H1 (cell line): ENCODE data around the gene HERC3. TPM values are rescaled to one million over a fixed set of nuclear protein-coding genes. Genes with fewer than 3 reads are reported as not detected.

ENCODE experiments used
- CTCF ChIA-PET: fragments of 300-600 bp; sonication (Branson Sonifier 250); formaldehyde crosslinking; loops from one replicate; lab custom pipeline; 2021; ENCODE audit not compliant: partially characterized antibody; lab: Charles Lee
- POLR2A ChIA-PET: fragments of 300-600 bp; sonication (Branson Sonifier 250); formaldehyde crosslinking; loops from one replicate; lab custom pipeline; 2021; ENCODE audit warnings: inconsistent platforms; ENCODE audit not compliant: partially characterized antibody; lab: Charles Lee
- DNase-seq, 2 experiments: peaks; one replicate each; pipeline versions ENCODE4 v3.0.0 to v3.0.0-alpha.2; 2010 to 2022; ENCODE audit warnings: low spot score in 2 of 2, low read depth in 1 of 2, mixed read lengths in 1 of 2
- FAIRE-seq: peaks from 2 replicates; lab custom pipeline; 2011; peaks lifted over from hg19 to GRCh38; lab: Jason Lieb, UNC
- H2AFZ ChIP-seq: 2 replicates; pipeline ENCODE4 v1.8.1; 2012; ENCODE audit warnings: low read length, inconsistent platforms
- H2AK5ac ChIP-seq: 2 replicates; pipeline ENCODE4 v1.6.1; 2013; ENCODE audit warnings: low read depth, low read length
- H2BK120ac ChIP-seq: replicated peaks from 2 replicates; pipeline ENCODE3; 2013; ENCODE audit warnings: low read depth, low read length, inconsistent platforms
- H2BK12ac ChIP-seq: 2 replicates; pipeline ENCODE4 v1.6.1; 2013; ENCODE audit warnings: low read depth, low read length
- H2BK15ac ChIP-seq: 2 replicates; pipeline ENCODE4 v1.6.1; 2013; ENCODE audit warnings: low read length
- H2BK20ac ChIP-seq: 2 replicates; pipeline ENCODE4 v1.6.1; 2013; ENCODE audit warnings: low read length
- H2BK5ac ChIP-seq: 2 replicates; pipeline ENCODE4 v1.6.1; 2013; ENCODE audit warnings: low read depth, low read length
- H3K14ac ChIP-seq: 2 replicates; pipeline ENCODE4 v1.6.1; 2013; ENCODE audit warnings: inconsistent platforms; ENCODE audit not compliant: insufficient read length
- H3K18ac ChIP-seq: 2 replicates; pipeline ENCODE4 v1.6.1; 2013; ENCODE audit warnings: low read length; ENCODE audit errors: extremely low read depth
- H3K23ac ChIP-seq: 2 replicates; pipeline ENCODE4 v1.6.1; 2013; ENCODE audit warnings: inconsistent platforms; ENCODE audit not compliant: insufficient read length
- H3K23me2 ChIP-seq: 2 replicates; pipeline ENCODE4 v1.6.1; 2013; ENCODE audit warnings: low read depth, low read length
- H3K27ac ChIP-seq: 2 replicates; pipeline ENCODE4 v1.6.1; 2011; ENCODE audit warnings: low read depth, low read length, inconsistent platforms
- H3K27me3 ChIP-seq, 4 experiments: replicated peaks in 1 of 4; 1 replicate in 1 of 4; 2 replicates in 3 of 4; pipeline versions ENCODE4 v1.6.1 to v1.8.1; 2011 to 2013; ENCODE audit warnings: low read length in 3 of 4, mild to moderate bottlenecking in 3 of 4, inconsistent platforms in 2 of 4, mixed read lengths in 2 of 4, moderate library complexity in 1 of 4; ENCODE audit not compliant: control insufficient read depth in 3 of 4, insufficient read depth in 3 of 4; ENCODE audit errors: extremely low read depth in 1 of 4
- H3K36me3 ChIP-seq, 4 experiments: 2 replicates each; pipeline versions ENCODE4 v1.6.1 to v1.8.1; 2011 to 2013; ENCODE audit warnings: mild to moderate bottlenecking in 4 of 4, low read length in 3 of 4, moderate library complexity in 2 of 4, control low read depth in 1 of 4, inconsistent platforms in 1 of 4; ENCODE audit not compliant: insufficient read depth in 4 of 4, control insufficient read depth in 2 of 4
- H3K4ac ChIP-seq: replicated peaks from 2 replicates; pipeline ENCODE3; 2013; ENCODE audit warnings: low read length, low read depth, mixed read lengths, inconsistent platforms; ENCODE audit not compliant: insufficient read length
- H3K4me1 ChIP-seq, 4 experiments: replicated peaks in 1 of 4; 1 replicate in 1 of 4; 2 replicates in 3 of 4; pipeline versions ENCODE4 v1.6.1 to v1.8.1; 2011 to 2013; ENCODE audit warnings: low read length in 3 of 4, inconsistent platforms in 2 of 4, mixed read lengths in 1 of 4; ENCODE audit not compliant: insufficient read depth in 4 of 4, control insufficient read depth in 3 of 4
- H3K4me2 ChIP-seq, 2 experiments: 2 replicates each; pipeline versions ENCODE4 v1.6.1 to v1.8.1; 2011 to 2013; ENCODE audit warnings: low read depth in 2 of 2, low read length in 2 of 2, control low read depth in 1 of 2, inconsistent platforms in 1 of 2, mild to moderate bottlenecking in 1 of 2; ENCODE audit not compliant: insufficient read depth in 1 of 2
- H3K4me3 ChIP-seq, 4 experiments: fragments of 200-600, 300-600 bp in 1 of 4; sonication (generic), shearing (Covaris generic), sonication (Bioruptor Twin) in 1 of 4; 2 replicates each; pipeline versions ENCODE4 v1.5.1 to v1.8.1; 2011 to 2016; ENCODE audit warnings: low read length in 4 of 4, low read depth in 3 of 4, control low read depth in 2 of 4, inconsistent platforms in 2 of 4, mild to moderate bottlenecking in 2 of 4, mixed read lengths in 1 of 4, moderate library complexity in 1 of 4; ENCODE audit not compliant: insufficient read depth in 2 of 4; ENCODE audit errors: extremely low read depth in 1 of 4
- H3K56ac ChIP-seq: replicated peaks from 2 replicates; pipeline ENCODE3; 2013; ENCODE audit warnings: low read depth, mild to moderate bottlenecking, mixed read lengths, low read length, inconsistent platforms; ENCODE audit not compliant: insufficient read length
- H3K79me1 ChIP-seq: 2 replicates; pipeline ENCODE4 v1.6.1; 2013; ENCODE audit warnings: low read depth, low read length, control low read depth
- H3K79me2 ChIP-seq, 2 experiments: 2 replicates each; pipeline versions ENCODE4 v1.6.1 to v1.8.1; 2012 to 2013; ENCODE audit warnings: low read length in 2 of 2, mild to moderate bottlenecking in 2 of 2, inconsistent platforms in 1 of 2; ENCODE audit not compliant: insufficient read depth in 2 of 2, control insufficient read depth in 1 of 2
- H3K9ac ChIP-seq, 4 experiments: replicated peaks in 1 of 4; 1 replicate in 1 of 4; 2 replicates in 3 of 4; pipeline versions ENCODE4 v1.6.1 to v1.8.1; 2011 to 2013; ENCODE audit warnings: low read depth in 3 of 4, low read length in 3 of 4, control low read depth in 2 of 4, mild to moderate bottlenecking in 2 of 4, moderate library complexity in 2 of 4, inconsistent platforms in 1 of 4; ENCODE audit errors: extremely low read depth in 1 of 4
- H3K9me3 ChIP-seq, 2 experiments: 2 replicates each; pipeline versions ENCODE4 v1.6.1 to v1.8.1; 2012 to 2013; ENCODE audit warnings: mild to moderate bottlenecking in 2 of 2, moderate library complexity in 2 of 2, control low read depth in 1 of 2, inconsistent platforms in 1 of 2, low read depth in 1 of 2, low read length in 1 of 2, mixed read lengths in 1 of 2; ENCODE audit not compliant: insufficient read depth in 2 of 2
- H4K20me1 ChIP-seq, 2 experiments: replicated peaks in 1 of 2; 2 replicates each; pipeline versions ENCODE3 to v1.8.1; 2011 to 2013; ENCODE audit warnings: inconsistent platforms in 2 of 2, low read length in 2 of 2, mild to moderate bottlenecking in 1 of 2; ENCODE audit not compliant: insufficient read depth in 2 of 2, control insufficient read depth in 1 of 2
- H4K5ac ChIP-seq: 2 replicates; pipeline ENCODE4 v1.6.1; 2013; ENCODE audit warnings: low read length, low read depth, mixed read lengths, inconsistent platforms; ENCODE audit not compliant: insufficient read length
- H4K8ac ChIP-seq: 2 replicates; pipeline ENCODE4 v1.8.0; 2013; ENCODE audit warnings: mild to moderate bottlenecking, moderate library complexity, low read length, inconsistent platforms; ENCODE audit not compliant: insufficient read depth; ENCODE audit errors: extremely low read depth
- H4K91ac ChIP-seq: replicated peaks from 2 replicates; pipeline ENCODE3; 2013; ENCODE audit warnings: low read length, mixed read lengths, inconsistent platforms; ENCODE audit not compliant: insufficient read length
- BRCA1 ChIP-seq: IDR thresholded peaks from 2 replicates; pipeline ENCODE4 v1.6.1; 2012; ENCODE audit warnings: low read depth, low read length, improper control_type of control experiment
- CHD2 ChIP-seq: IDR thresholded peaks from 2 replicates; pipeline ENCODE4 v1.6.1; 2012; ENCODE audit warnings: low read length, improper control_type of control experiment
- CREB1 ChIP-seq: IDR thresholded peaks from 2 replicates; pipeline ENCODE4 v1.6.1; 2012; ENCODE audit warnings: inconsistent platforms
- EZH2 ChIP-seq: fragments of 200-600 bp; sonication (generic); IDR thresholded peaks from 2 replicates; pipeline ENCODE4 v1.7.1; 2012; ENCODE audit warnings: low read depth, mild to moderate bottlenecking, moderate library complexity, low read length, inconsistent platforms; ENCODE audit not compliant: severe bottlenecking
- GABPA ChIP-seq: IDR thresholded peaks from 2 replicates; pipeline ENCODE4 v1.6.1; 2011; ENCODE audit warnings: mild to moderate bottlenecking, low read length, moderate library complexity, borderline replicate concordance; ENCODE audit not compliant: insufficient read depth
- KDM1A ChIP-seq: fragments of 200-600, 300-600 bp; sonication (generic); IDR thresholded peaks from 2 replicates; pipeline ENCODE4 v1.7.1; 2016; ENCODE audit warnings: mild to moderate bottlenecking, low read length, borderline replicate concordance
- POU5F1 ChIP-seq: IDR thresholded peaks from 2 replicates; pipeline ENCODE4 v1.6.1; 2011; ENCODE audit warnings: low read depth, mild to moderate bottlenecking, low read length, moderate library complexity
- RAD21 ChIP-seq, 2 experiments: IDR thresholded peaks in 1 of 2; conservative IDR thresholded peaks in 1 of 2; 2 replicates each; pipeline ENCODE4 v1.6.1; 2011; ENCODE audit warnings: low read depth in 2 of 2, low read length in 2 of 2, improper control_type of control experiment in 1 of 2, inconsistent platforms in 1 of 2, mild to moderate bottlenecking in 1 of 2, moderate library complexity in 1 of 2
- SAP30 ChIP-seq: fragments of 300-600 bp; sonication (generic); IDR thresholded peaks from 2 replicates; pipeline ENCODE4 v1.7.1; 2012; ENCODE audit warnings: low read length, moderate library complexity, mild to moderate bottlenecking, inconsistent platforms; ENCODE audit not compliant: insufficient read depth, insufficient replicate concordance
- SUZ12 ChIP-seq: fragments of 200-600 bp; sonication (generic); IDR thresholded peaks from 2 replicates; pipeline ENCODE4 v1.6.1; 2012; ENCODE audit warnings: mild to moderate bottlenecking, inconsistent platforms, low read length, moderate library complexity, mixed read lengths
- TBP ChIP-seq: IDR thresholded peaks from 2 replicates; pipeline ENCODE4 v1.6.1; 2011; ENCODE audit warnings: low read depth, low read length, improper control_type of control experiment
- ZNF274 ChIP-seq: IDR thresholded peaks from 2 replicates; pipeline ENCODE4 v1.7.0; 2012; ENCODE audit warnings: low read length, borderline replicate concordance; ENCODE audit errors: extremely low read depth
- WGBS, 2 experiments: shearing (Covaris generic) in 1 of 2; methylation state at CpG; one replicate each; pipeline versions ENCODE4 v1.1.6 to v1.1.7; 2013 to 2015; ENCODE audit warnings: low lambda C conversion rate in 2 of 2, mixed read lengths in 2 of 2, inconsistent platforms in 1 of 2, low coverage in 1 of 2, missing lambda C conversion rate in 1 of 2; ENCODE audit not compliant: insufficient replicate concordance in 2 of 2, insufficient coverage in 1 of 2, insufficient read length in 1 of 2; ENCODE audit errors: extremely low coverage in 1 of 2, missing lambda C conversion rate in 1 of 2; 5-methylcytosine and 5-hydroxymethylcytosine counted together
- polyA plus RNA-seq, 7 experiments: library from polyadenylated mRNA; depleted of rRNA in 3 of 7; stranded (reverse) in 5 of 7; unstranded in 2 of 7; fragments of >200 nt in 5 of 7; fragments of 200-250 nt in 2 of 7; gene quantifications; 1 replicate in 5 of 7; 2 replicates in 1 of 7; 4 replicates in 1 of 7; pipeline versions ENCODE4 v1.2.1 to v1.2.3, GENCODE V29; 2011 to 2013; ENCODE audit warnings: missing spikeins in 2 of 7, mixed read lengths in 2 of 7
- total RNA-seq: library from RNA; stranded (reverse); fragmentation: NEBNext Ultra II Directional; extraction: Animal tissue kit (Norgen Biotek cat#: 25700); gene quantifications from 2 replicates; pipeline ENCODE4 v1.2.1, GENCODE V29; 2021
- TF ChIP-seq, protein P1 (sequence below): IDR thresholded peaks from 2 replicates; pipeline ENCODE4 v1.6.1; 2012; ENCODE audit warnings: inconsistent platforms

The HERC3 gene
- total and polyA plus RNA-seq, 2 of the 8 experiments (the other 6 are each of a cell fraction or from before 2014, with no cell fraction given), result 1.4 to 5.7 TPM

DNA sequence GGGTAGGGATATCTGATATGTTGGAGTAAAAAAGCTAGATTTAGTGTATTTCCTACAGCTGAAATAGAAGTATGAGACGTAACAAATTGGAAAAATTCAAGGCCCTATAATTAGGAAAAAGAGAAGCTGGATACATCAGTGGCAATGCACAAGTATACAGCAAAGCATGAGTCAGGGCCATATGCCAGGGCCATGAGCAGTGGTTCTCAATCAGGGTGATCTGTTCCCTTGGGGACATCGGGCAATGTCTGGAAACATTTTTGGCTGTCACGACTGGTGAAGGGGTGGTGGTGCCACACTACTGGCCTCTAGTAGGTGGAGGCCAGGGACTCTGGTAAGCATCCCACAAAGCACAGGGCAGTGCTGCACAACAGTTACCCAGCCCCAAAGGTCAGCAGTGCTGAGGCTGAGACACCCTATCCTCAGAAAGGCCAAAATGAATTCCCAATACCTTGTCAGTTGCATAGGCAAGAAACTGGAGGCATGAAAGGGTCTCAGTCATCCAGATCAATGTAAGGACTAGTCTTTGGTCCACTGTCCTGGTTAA, 142.2 kb downstream of the HERC3 start:
- Histone ChIP-seq H3K4me1 (peaks cover 6 to 23% (median 11%) of the 10 kb centered on the region in 4 experiments; a peak in 6 of 7 replicates), H4K20me1 (no peaks in the 10 kb centered on the region), H4K8ac (peak overlapping the region; percentile 73; the same call in 1 of the 2 replicates), H3K27me3 (no peaks in the 10 kb centered on the region), H3K23ac (no peak overlapping the region), H2BK120ac (no peak overlapping the region), H3K18ac (no peak overlapping the region), H4K5ac (no peak overlapping the region), H2BK5ac (no peak overlapping the region), H2AFZ (no peak overlapping the region), H4K91ac (no peak overlapping the region), H3K4me3 (no peak overlapping the region), H2BK12ac (no peak overlapping the region), H2BK15ac (no peak overlapping the region), H3K79me2 (no peaks in the 10 kb centered on the region), H3K9me3 (no peaks in the 10 kb centered on the region), H3K14ac (no peak overlapping the region), H2BK20ac (no peak overlapping the region), H3K23me2 (no peaks in the 10 kb centered on the region), H3K56ac (no peak overlapping the region), H3K27ac (no peak overlapping the region), H3K4me2 (no peak overlapping the region), H3K36me3 (peaks cover 0 to 6% (median 0%) of the 10 kb centered on the region in 4 experiments; a peak in 4 of 8 replicates), H3K4ac (no peak overlapping the region), H2AK5ac (no peak overlapping the region), H3K9ac (no peak overlapping the region), H3K79me1 (no peaks in the 10 kb centered on the region)
- ChIA-PET CTCF (interaction anchor here (1.1 to 1.4 kb wide), 5 partner anchors 9 to 220 kb away, joined by 3 to 4 read pairs (median 3); no protein-coding TSS in a partner anchor), POLR2A (interaction anchor here (1.7 kb wide), 1 partner anchor 13 kb away, joined by 3 read pairs; no protein-coding TSS in a partner anchor)
- DNase-seq, result no peak
- FAIRE-seq, result no peak
- WGBS, 2 experiments, result 98% methylated on average over 3 of the region's 3 CpGs; no CpG with 5 or more reads in 1 of the 2 experiments
- TF ChIP-seq TBP (no peak), RAD21 (IDR thresholded peaks at IDR 0.05 in 1 of 2, conservative IDR thresholded peaks at IDR 0.05 in 1 of 2; ENCODE audit: low read depth in 2 of 2, low read length in 2 of 2) (no peak), ZNF274 (no peak), EZH2 (no peak), SUZ12 (no peak), CREB1 (no peak), CHD2 (no peak), KDM1A (no peak), SAP30 (no peak), BRCA1 (no peak), POU5F1 (no peak), GABPA (no peak)
- TF ChIP-seq, protein P1, sequence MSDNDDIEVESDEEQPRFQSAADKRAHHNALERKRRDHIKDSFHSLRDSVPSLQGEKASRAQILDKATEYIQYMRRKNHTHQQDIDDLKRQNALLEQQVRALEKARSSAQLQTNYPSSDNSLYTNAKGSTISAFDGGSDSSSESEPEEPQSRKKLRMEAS, result no peak
